Loucy (cell line): ENCODE measurements around the gene ABHD12.
A peak's percentile ranks its signal among the peaks of the same experiment; 100 is the strongest.

ENCODE experiments used
- H2AFZ ChIP-seq: fragments of 200-600 bp; sonication (generic); 2 replicates; pipeline ENCODE4 v1.6.0; 2016; ENCODE audit warnings: antibody characterized with exemption, mild to moderate bottlenecking, low read length, moderate library complexity
- H3F3A ChIP-seq: fragments of 200-600 bp; 2 replicates; pipeline ENCODE4 v1.6.0; 2016; ENCODE audit warnings: antibody characterized with exemption, low read depth, mild to moderate bottlenecking
- H3K27me3 ChIP-seq: fragments of 200-600 bp; sonication (generic); 2 replicates; pipeline ENCODE4 v1.6.1; 2014; ENCODE audit warnings: low read length, mild to moderate bottlenecking; ENCODE audit not compliant: insufficient read depth, poor library complexity, severe bottlenecking
- H3K36me3 ChIP-seq: fragments of 200-600 bp; sonication (generic); 2 replicates; pipeline ENCODE4 v1.6.1; 2016; ENCODE audit warnings: low read length; ENCODE audit not compliant: insufficient read depth
- H3K4me1 ChIP-seq: fragments of 200-600 bp; sonication (generic); 2 replicates; pipeline ENCODE4 v1.5.1; 2014; ENCODE audit warnings: low read length, mild to moderate bottlenecking; ENCODE audit not compliant: insufficient read depth, poor library complexity, severe bottlenecking
- H3K4me2 ChIP-seq: fragments of 200-600 bp; sonication (generic); 2 replicates; pipeline ENCODE4 v1.6.0; 2014; ENCODE audit warnings: antibody characterized with exemption, low read length, low read depth, mild to moderate bottlenecking; ENCODE audit not compliant: poor library complexity, severe bottlenecking
- H3K4me3 ChIP-seq: fragments of 200-600 bp; sonication (generic); 2 replicates; pipeline ENCODE4 v1.5.1; 2014; ENCODE audit warnings: low read length, mild to moderate bottlenecking, mixed read lengths; ENCODE audit not compliant: poor library complexity, severe bottlenecking
- H3K79me2 ChIP-seq: fragments of 200-600 bp; sonication (generic); 2 replicates; pipeline ENCODE4 v1.6.1; 2014; ENCODE audit warnings: low read length; ENCODE audit not compliant: insufficient read depth
- H3K9ac ChIP-seq: fragments of 200-600 bp; sonication (generic); 2 replicates; pipeline ENCODE4 v1.6.0; 2014; ENCODE audit warnings: mild to moderate bottlenecking, low read depth, low read length, moderate library complexity; ENCODE audit not compliant: poor library complexity, severe bottlenecking
- H3K9me2 ChIP-seq: fragments of 200-600 bp; sonication (generic); replicated peaks from 2 replicates; pipeline ENCODE4 v1.6.1; 2016; ENCODE audit warnings: low read depth, low read length, mixed read lengths
- H3K9me3 ChIP-seq: fragments of 200-600 bp; sonication (generic); 2 replicates; pipeline ENCODE4 v1.6.1; 2014; ENCODE audit warnings: mild to moderate bottlenecking, antibody characterized with exemption, low read length, low read depth; ENCODE audit not compliant: insufficient read depth
- H4K20me1 ChIP-seq: fragments of 200-600 bp; sonication (generic); 2 replicates; pipeline ENCODE4 v1.6.0; 2014; ENCODE audit warnings: antibody characterized with exemption, low read length, mild to moderate bottlenecking; ENCODE audit not compliant: insufficient read depth, poor library complexity, severe bottlenecking
- EZH2phosphoT487 ChIP-seq: fragments of 200-600 bp; IDR thresholded peaks from 2 replicates; pipeline ENCODE4 v1.6.1; 2018; ENCODE audit warnings: antibody characterized with exemption, mild to moderate bottlenecking, moderate library complexity, borderline replicate concordance
- TF ChIP-seq, protein P1 (sequence below): fragments of 200-600 bp; sonication (generic); conservative IDR thresholded peaks from 2 replicates; pipeline ENCODE4 v1.5.1; 2014; ENCODE audit warnings: mild to moderate bottlenecking, antibody characterized with exemption, low read length

The ABHD12 gene

GRCh38 chr20:25418776-25419175, 28.1 kb upstream of the ABHD12 start:
- Histone ChIP-seq H4K20me1 (no peaks in the 10 kb centered on the region), H3K9me2 (no peaks in the 10 kb centered on the region), H3K79me2 (no peaks in the 10 kb centered on the region), H3F3A (no peaks in the 10 kb centered on the region), H3K36me3 (peaks cover 15% of the 10 kb centered on the region; the same call in 1 of the 2 replicates), H3K9me3 (no peaks in the 10 kb centered on the region), H3K4me2 (no peak overlapping the region), H3K4me1 (no peaks in the 10 kb centered on the region), H3K9ac (no peak overlapping the region), H2AFZ (no peak overlapping the region), H3K27me3 (no peaks in the 10 kb centered on the region), H3K4me3 (no peak overlapping the region)
- TF ChIP-seq, protein P1, sequence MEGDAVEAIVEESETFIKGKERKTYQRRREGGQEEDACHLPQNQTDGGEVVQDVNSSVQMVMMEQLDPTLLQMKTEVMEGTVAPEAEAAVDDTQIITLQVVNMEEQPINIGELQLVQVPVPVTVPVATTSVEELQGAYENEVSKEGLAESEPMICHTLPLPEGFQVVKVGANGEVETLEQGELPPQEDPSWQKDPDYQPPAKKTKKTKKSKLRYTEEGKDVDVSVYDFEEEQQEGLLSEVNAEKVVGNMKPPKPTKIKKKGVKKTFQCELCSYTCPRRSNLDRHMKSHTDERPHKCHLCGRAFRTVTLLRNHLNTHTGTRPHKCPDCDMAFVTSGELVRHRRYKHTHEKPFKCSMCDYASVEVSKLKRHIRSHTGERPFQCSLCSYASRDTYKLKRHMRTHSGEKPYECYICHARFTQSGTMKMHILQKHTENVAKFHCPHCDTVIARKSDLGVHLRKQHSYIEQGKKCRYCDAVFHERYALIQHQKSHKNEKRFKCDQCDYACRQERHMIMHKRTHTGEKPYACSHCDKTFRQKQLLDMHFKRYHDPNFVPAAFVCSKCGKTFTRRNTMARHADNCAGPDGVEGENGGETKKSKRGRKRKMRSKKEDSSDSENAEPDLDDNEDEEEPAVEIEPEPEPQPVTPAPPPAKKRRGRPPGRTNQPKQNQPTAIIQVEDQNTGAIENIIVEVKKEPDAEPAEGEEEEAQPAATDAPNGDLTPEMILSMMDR: no peak
- TF ChIP-seq EZH2phosphoT487: no peak

DNA sequence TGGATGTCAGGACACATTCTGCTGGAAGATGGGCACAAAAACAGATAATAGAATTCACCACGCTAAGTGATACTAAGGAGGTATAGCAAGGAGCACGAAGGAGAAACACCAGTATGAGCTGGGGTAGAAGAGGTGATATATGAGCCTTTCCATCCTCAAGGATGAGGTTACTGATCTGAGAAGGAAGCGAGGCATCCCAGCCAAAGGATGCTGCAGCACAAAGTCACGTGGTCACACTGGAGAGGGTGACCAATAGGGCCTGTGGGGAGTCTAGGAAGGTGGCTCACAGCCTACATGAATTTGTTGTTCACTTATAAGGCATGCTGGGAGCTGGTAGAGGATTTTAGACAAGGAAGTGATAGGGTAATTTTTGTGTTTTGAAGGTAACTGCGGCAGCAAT, 18.3 kb upstream of the ABHD12 start:
- Histone ChIP-seq H3K79me2 (peaks cover 54% of the 10 kb centered on the region), H2AFZ (no peak overlapping the region), H3K9me3 (no peaks in the 10 kb centered on the region), H3K9me2 (no peaks in the 10 kb centered on the region), H3K9ac (peak overlapping the region; percentile 90), H3K36me3 (no peaks in the 10 kb centered on the region), H3K4me2 (peak overlapping the region; percentile 86), H3K4me3 (peak overlapping the region; percentile 81), H3K4me1 (peaks cover 11% of the 10 kb centered on the region), H4K20me1 (peaks cover 4% of the 10 kb centered on the region), H3F3A (no peaks in the 10 kb centered on the region), H3K27me3 (no peaks in the 10 kb centered on the region)
- TF ChIP-seq, protein P1: no peak
- TF ChIP-seq EZH2phosphoT487: no peak

DNA sequence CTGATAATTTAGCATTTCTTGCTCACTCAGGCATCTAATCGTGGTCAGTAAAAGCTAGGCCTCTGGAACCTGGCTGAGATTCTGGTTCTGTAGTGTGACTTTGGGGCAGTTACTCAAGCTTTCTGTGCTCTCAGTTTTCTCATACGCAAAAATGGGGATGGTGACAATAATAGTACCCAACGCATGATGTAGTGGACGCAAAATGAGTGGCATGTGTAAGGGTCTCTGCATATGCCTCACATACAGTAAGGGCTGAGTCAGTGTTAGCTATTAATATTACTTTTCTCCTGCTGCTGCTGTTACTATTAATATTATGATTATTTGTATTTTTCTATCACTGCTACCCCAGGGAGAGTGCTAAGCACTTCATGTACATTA, 17.5 kb upstream of the ABHD12 start:
- no peaks in the 10 kb centered on the region for H3F3A ChIP-seq
- H3K79me2 ChIP-seq: peaks cover 52% of the 10 kb centered on the region
- peaks cover 4% of the 10 kb centered on the region for H4K20me1 ChIP-seq
- no peaks in the 10 kb centered on the region for H3K27me3 ChIP-seq
- peak overlapping the region; percentile 81 for H3K4me3 ChIP-seq
- peak overlapping the region; percentile 90 for H3K9ac ChIP-seq
- H2AFZ ChIP-seq: peak overlapping the region; percentile 87
- no peak for TF ChIP-seq EZH2phosphoT487
- H3K4me1 ChIP-seq: peaks cover 11% of the 10 kb centered on the region
- H3K36me3 ChIP-seq: no peaks in the 10 kb centered on the region
- H3K4me2 ChIP-seq: peak overlapping the region; percentile 86
- no peaks in the 10 kb centered on the region for H3K9me2 ChIP-seq
- peaks cover 7% of the 10 kb centered on the region; the same call in 1 of the 2 replicates for H3K9me3 ChIP-seq
